Stomach (tissue), 9 donors: ENCODE measurements around the gene EIF2S2. TPM values are rescaled to one million over a fixed set of nuclear protein-coding genes. Genes with fewer than 3 reads are reported as not detected.

ENCODE experiments used
- DNase-seq, 2 donors: peaks; one replicate each; pipeline versions ENCODE4 v3.0.0 to v3.0.0-alpha.2; 2013 to 2019
- H3K27ac ChIP-seq, 5 donors: fragments of 200-600 bp in 4 of 5; sonication (generic) in 4 of 5; one replicate each; pipeline ENCODE4 v1.5.1; 2013 to 2019; ENCODE audit warnings: mild to moderate bottlenecking in 1 of 5, moderate library complexity in 1 of 5
- H3K27me3 ChIP-seq, 3 donors: fragments of 200-600 bp; sonication (generic); one replicate each; pipeline ENCODE4 v1.5.1; 2017 to 2019; ENCODE audit warnings: mixed run types in 1 of 3
- H3K36me3 ChIP-seq, 4 donors: fragments of 200-600 bp; sonication (generic); 1 replicate in 3 of 4; 2 replicates in 1 of 4; pipeline ENCODE4 v1.5.1; 2016 to 2019
- H3K4me1 ChIP-seq, 4 donors: fragments of 200-600 bp; sonication (generic); one replicate each; pipeline ENCODE4 v1.5.1; 2016 to 2019
- H3K4me3 ChIP-seq, 4 donors: fragments of 200-600 bp; sonication (generic) in 3 of 4; one replicate each; pipeline ENCODE4 v1.5.1; 2016 to 2019; ENCODE audit warnings: mild to moderate bottlenecking in 1 of 4
- H3K9me3 ChIP-seq, 4 donors: fragments of 200-600 bp; sonication (generic); one replicate each; pipeline ENCODE4 v1.5.1; 2016 to 2019
- EP300 ChIP-seq: sonication (generic); formaldehyde crosslinking; IDR thresholded peaks from one replicate; pipeline ENCODE4 v1.6.1; 2017; ENCODE audit warnings: antibody characterized with exemption
- POLR2A ChIP-seq, 4 donors: fragments of 450-650 bp; IDR thresholded peaks; one replicate each; pipeline ENCODE4 v1.6.1; 2016; ENCODE audit warnings: antibody characterized with exemption in 4 of 4, control low read depth in 2 of 4, mild to moderate bottlenecking in 1 of 4, moderate library complexity in 1 of 4
- POLR2AphosphoS5 ChIP-seq, 3 donors: sonication (generic); formaldehyde crosslinking; IDR thresholded peaks; one replicate each; pipeline ENCODE4 v1.6.1; 2016; ENCODE audit warnings: antibody characterized with exemption in 3 of 3
- WGBS, 5 donors: extraction: QIAGEN DNeasy Blood & Tissue Kit in 3 of 5; methylation state at CpG; one replicate each; pipeline versions ENCODE4 v1.1.5 to v1.1.7; 2013 to 2018; 5-methylcytosine and 5-hydroxymethylcytosine counted together
- intact Hi-C: fragments of 100-400 bp; cut with DNase I; formaldehyde crosslinking; loops from one replicate; pipeline ENCODE4 v1.15.1; 2023; ENCODE audit warnings: low total_unique reads
- polyA plus RNA-seq, 3 donors: library from polyadenylated mRNA; stranded (reverse); fragments of 200-250 nt; gene quantifications; one replicate each; pipeline ENCODE4 v1.2.3, GENCODE V29; 2013
- total RNA-seq, 5 donors: library from RNA; depleted of rRNA; stranded (reverse); fragments of >200 nt; gene quantifications; one replicate each; pipeline versions ENCODE4 v1.1.0 to v1.2.3, GENCODE V29; 2014 to 2016
- TF ChIP-seq, protein P1 (sequence below), 7 experiments: fragments of 450-650 bp in 4 of 7; fragments of 200-600 bp in 3 of 7; sonication (generic) in 3 of 7; IDR thresholded peaks; one replicate each; pipeline ENCODE4 v1.5.1; 2016 to 2019; ENCODE audit warnings: antibody characterized with exemption in 7 of 7, control low read depth in 2 of 7, mild to moderate bottlenecking in 1 of 7
- donor health status: healthy with polysubstance abuse.
- donor health status: Bipolar disorder and iron deficiency.
- donor health status: healthy.

Gene EIF2S2
- total and polyA plus RNA-seq, 8 donors, result 26.6 to 92.4 (median 45.6) TPM

DNA sequence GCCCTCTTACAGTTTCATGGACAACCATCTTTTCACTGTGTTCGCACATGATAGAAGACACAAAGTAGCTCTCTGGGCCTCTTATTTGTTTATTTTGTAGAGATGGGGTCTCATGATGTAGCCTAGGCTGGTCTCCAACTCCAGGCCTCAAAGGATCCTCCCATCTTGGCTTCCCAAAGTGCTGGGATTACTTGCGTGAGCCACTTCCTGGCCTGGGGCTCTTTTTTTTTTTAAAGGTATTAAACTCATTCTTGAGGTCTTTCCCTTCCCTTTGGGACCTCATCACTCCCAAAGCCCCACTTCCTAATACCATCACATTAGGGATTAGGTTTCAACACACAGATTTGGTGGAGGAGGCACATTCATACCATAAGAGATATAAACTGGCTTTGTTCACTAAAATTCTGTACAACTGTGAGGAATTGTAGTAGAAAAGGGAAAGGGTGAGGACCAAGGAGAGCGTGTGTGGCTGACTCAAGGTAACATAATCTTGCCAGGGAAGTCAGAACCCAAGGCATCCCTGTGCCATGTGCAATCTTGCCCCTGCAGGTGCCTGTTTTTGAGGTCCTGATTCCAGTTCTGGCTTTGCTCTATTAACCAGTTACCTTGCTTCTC lies 45.5 kb downstream of the EIF2S2 start:
- DNase-seq, result peak in 1 of 2 donors; percentile 74
- Histone ChIP-seq H3K36me3 (peaks cover 0 to 21% (median 0%) of the 10 kb centered on the region in 4 donors), H3K9me3 (no peaks in the 10 kb centered on the region), H3K4me1 (peaks cover 12 to 69% (median 40%) of the 10 kb centered on the region in 4 donors), H3K27ac (peak overlapping the region in 1 of 5 donors; percentile 62), H3K27me3 (no peaks in the 10 kb centered on the region), H3K4me3 (no peak overlapping the region)
- 63 to 82% (median 78%) methylated on average over 3 of the region's 3 CpGs for WGBS, 5 donors
- TF ChIP-seq, protein P1, sequence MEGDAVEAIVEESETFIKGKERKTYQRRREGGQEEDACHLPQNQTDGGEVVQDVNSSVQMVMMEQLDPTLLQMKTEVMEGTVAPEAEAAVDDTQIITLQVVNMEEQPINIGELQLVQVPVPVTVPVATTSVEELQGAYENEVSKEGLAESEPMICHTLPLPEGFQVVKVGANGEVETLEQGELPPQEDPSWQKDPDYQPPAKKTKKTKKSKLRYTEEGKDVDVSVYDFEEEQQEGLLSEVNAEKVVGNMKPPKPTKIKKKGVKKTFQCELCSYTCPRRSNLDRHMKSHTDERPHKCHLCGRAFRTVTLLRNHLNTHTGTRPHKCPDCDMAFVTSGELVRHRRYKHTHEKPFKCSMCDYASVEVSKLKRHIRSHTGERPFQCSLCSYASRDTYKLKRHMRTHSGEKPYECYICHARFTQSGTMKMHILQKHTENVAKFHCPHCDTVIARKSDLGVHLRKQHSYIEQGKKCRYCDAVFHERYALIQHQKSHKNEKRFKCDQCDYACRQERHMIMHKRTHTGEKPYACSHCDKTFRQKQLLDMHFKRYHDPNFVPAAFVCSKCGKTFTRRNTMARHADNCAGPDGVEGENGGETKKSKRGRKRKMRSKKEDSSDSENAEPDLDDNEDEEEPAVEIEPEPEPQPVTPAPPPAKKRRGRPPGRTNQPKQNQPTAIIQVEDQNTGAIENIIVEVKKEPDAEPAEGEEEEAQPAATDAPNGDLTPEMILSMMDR (IDR thresholded peaks at IDR 0.05), result no peak
- no peak for TF ChIP-seq POLR2A (IDR thresholded peaks at IDR 0.05)
- no peak for TF ChIP-seq EP300
- intact Hi-C loops, result loop anchor here (5.0 to 10.0 kb wide), 2 partner anchors 72 to 199 kb away; partner anchors contain the start of gene RALY

DNA sequence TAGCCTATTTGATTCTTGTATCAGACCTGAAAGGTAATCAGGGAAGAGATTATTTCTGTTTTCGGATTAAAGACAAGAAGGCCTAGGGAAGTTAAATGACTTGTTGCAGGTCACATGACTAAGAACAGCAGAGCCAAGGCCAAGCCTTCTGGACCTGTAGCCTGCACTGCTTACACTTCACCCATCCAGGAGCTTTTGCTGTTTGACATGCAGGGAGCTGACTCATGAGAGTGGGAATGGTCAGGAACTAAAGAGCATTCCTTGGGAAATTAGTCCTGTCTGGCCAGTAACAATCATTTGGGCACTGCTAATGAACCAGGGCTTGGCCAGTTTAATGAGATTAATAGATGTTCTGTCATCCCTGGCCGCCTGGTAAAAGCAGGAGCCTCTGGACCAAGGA lies 46.8 kb downstream of the EIF2S2 start:
- Histone ChIP-seq H3K4me1 (peaks cover 12 to 78% (median 46%) of the 10 kb centered on the region in 4 donors), H3K27me3 (no peaks in the 10 kb centered on the region), H3K9me3 (no peaks in the 10 kb centered on the region), H3K27ac (peak overlapping the region in 2 of 5 donors; percentile 39 to 62), H3K36me3 (peaks cover 0 to 21% (median 0%) of the 10 kb centered on the region in 4 donors), H3K4me3 (no peak overlapping the region)
- intact Hi-C loops, result loop anchor here (5.0 to 10.0 kb wide), 2 partner anchors 70 to 198 kb away; partner anchors contain the start of gene RALY
- WGBS, 5 donors, result 57 to 82% (median 60%) methylated on average over 2 of the region's 2 CpGs
- DNase-seq, result no peak
- TF ChIP-seq, protein P1 (IDR thresholded peaks at IDR 0.05), result no peak
- no peak for TF ChIP-seq EP300
- TF ChIP-seq POLR2A (IDR thresholded peaks at IDR 0.05), result no peak
- peak in 2 of 3 donors; percentile 8 to 51 for TF ChIP-seq POLR2AphosphoS5 (IDR thresholded peaks at IDR 0.05)

DNA sequence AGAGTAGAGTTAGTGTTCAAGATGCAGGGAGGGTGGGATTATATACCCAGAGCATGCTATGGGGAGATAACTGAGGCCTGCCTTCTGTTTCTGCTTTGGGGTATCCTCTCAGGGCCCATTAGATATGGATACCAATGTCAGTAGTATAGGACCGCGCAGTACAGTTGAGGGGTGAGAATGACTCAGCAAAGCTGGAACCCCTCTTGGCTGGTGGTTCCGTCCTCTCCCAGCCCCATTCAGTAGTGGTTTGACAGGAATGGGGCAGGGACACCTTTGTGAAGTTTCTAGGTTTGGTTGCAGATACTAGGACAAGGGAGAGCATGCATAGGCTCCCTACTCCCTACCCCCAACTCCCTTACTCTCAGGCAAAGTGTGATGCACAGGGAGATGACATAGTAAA lies 47.8 kb downstream of the EIF2S2 start:
- Histone ChIP-seq H3K27ac (no peak overlapping the region), H3K36me3 (peaks cover 0 to 21% (median 0%) of the 10 kb centered on the region in 4 donors), H3K4me1 (peaks cover 6 to 72% (median 38%) of the 10 kb centered on the region in 4 donors), H3K9me3 (no peaks in the 10 kb centered on the region), H3K27me3 (no peaks in the 10 kb centered on the region), H3K4me3 (no peak overlapping the region)
- TF ChIP-seq EP300 (no peak), POLR2AphosphoS5 (IDR thresholded peaks at IDR 0.05) (no peak), POLR2A (IDR thresholded peaks at IDR 0.05) (no peak)
- TF ChIP-seq, protein P1 (IDR thresholded peaks at IDR 0.05), result no peak
- 95 to 100% (median 97%) methylated on average over 3 of the region's 3 CpGs for WGBS, 5 donors
- DNase-seq, result no peak
- intact Hi-C loops, result loop anchor here (10.0 kb wide), 1 partner anchor 69 kb away; the partner anchor contains the start of gene RALY

DNA sequence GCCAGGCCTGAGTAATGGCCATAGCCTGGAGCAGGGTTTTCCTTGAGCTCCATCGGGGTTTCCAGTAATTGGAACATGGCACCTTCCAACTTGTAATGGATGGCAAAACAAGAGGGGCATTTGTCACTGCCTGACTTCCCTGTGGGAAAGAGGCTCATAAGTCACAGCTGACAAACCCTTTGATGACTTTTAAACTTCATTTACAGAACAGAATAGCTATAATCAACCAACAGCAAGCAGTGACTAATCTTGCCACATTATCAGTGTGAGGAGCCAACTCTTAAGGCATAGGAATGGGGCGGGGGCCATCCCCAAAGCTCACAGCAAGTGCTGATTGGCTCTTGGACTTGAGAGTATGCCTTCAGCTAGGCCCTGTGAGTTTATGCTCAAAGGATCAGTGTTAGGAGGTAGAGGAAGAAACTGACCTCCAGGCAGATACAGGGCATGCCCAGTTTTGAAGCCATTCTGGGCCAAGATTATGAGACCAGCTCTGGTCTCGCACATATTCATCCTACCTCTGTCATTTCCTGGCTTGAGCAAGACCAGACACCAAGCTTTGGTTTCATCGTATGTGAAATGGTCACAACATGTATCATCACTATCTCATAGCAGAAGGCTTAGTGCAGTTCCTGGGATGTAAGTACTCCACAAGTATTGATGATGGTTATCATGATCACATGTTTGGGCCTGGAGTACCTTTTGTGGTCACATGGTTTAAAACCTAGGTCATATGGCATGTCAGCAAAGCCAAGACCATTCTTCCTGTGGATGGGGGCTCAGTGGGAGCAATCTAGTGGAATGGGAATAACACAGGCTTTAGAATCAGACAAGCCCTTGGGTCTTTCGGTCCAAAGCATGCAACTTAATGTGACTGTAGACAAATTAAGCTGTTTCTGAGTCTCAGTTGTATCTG lies 49.2 kb downstream of the EIF2S2 start:
- Histone ChIP-seq H3K36me3 (peaks cover 0 to 21% (median 0%) of the 10 kb centered on the region in 4 donors), H3K9me3 (no peaks in the 10 kb centered on the region), H3K4me1 (peaks cover 0 to 69% (median 37%) of the 10 kb centered on the region in 4 donors), H3K4me3 (no peak overlapping the region), H3K27me3 (no peaks in the 10 kb centered on the region), H3K27ac (no peak overlapping the region)
- peak in 1 of 2 donors; percentile 27 for DNase-seq
- 84 to 93% (median 88%) methylated on average over 5 of the region's 5 CpGs for WGBS, 5 donors
- intact Hi-C loops, result loop anchor here (10.0 kb wide), 1 partner anchor 68 kb away; the partner anchor contains the start of gene RALY
- TF ChIP-seq EP300 (no peak), POLR2AphosphoS5 (IDR thresholded peaks at IDR 0.05) (no peak)
- TF ChIP-seq, protein P1 (IDR thresholded peaks at IDR 0.05), result no peak
